Measurements from ENCODE around the gene CCDC142.

GRCh38 chr2:74499940-74500577 is 17.3 kb upstream of the CCDC142 start:
- no peak for TF ChIP-seq CTCF (IDR thresholded peaks at IDR 0.05)
- TF ChIP-seq POLR2A (IDR thresholded peaks at IDR 0.05): no peak

Data from heart left ventricle (tissue), 13 donors.